ENCODE measurements around the gene GOLIM4.

The GOLIM4 gene

DNA sequence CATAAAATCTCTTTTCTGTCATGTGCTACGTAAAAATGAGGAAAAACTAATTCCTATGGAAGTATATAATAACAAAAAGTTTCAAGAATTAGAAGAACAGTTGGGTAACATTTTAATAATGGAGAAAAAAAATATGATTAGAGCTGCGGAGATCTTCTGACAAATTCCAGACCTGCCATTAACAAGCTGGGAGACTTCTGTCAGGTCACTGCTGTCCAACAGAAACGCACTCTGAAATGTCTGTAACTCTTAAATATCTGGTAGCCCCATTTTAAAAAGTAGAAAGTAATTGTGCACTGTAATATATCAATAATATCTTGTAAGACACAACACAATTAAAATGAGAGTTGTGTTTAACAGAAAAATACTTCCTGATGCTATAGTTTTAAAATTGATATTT is 15.7 kb downstream of the GOLIM4 start:
- H3K4me1 ChIP-seq (ENCODE audit: control insufficient read depth, insufficient read depth, low read length, poor library complexity, severe bottlenecking), result no peaks in the 10 kb centered on the region
- H3K27ac ChIP-seq (ENCODE audit: insufficient read depth, low read length, poor library complexity, severe bottlenecking), result no peak overlapping the region
- no peaks in the 10 kb centered on the region for H3K9me3 ChIP-seq (ENCODE audit: control insufficient read depth, low read length)
- H3K4me3 ChIP-seq (ENCODE audit: insufficient read depth, low read depth, low read length, poor library complexity, severe bottlenecking), result no peak overlapping the region
- no peaks in the 10 kb centered on the region for H3K36me3 ChIP-seq (ENCODE audit: control insufficient read depth, insufficient read depth, low read length)
- no peaks in the 10 kb centered on the region for H3K27me3 ChIP-seq (replicated peaks; ENCODE audit: control insufficient read depth, insufficient read depth, low read length, poor library complexity, severe bottlenecking)
- DNase-seq, result no peak

DNA sequence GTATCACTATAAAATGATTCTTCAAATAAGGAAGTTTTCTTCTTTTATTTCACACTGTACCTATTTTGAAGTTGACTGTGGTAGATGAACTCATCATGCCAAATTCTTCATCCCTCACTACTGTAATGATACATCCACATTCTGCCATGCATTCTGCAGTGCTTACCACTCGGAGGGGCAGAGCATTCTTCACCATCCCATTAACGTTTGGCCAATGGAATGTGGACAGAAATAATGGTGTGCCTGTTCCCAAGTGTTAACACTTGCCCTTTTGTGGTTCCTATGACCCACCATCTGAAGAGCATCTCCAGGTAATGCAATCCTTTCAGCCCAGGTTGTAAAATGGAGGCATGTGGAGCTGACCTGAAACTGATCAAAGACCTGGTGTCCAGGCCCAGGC is 18.6 kb downstream of the GOLIM4 start:
- no peaks in the 10 kb centered on the region for H3K4me1 ChIP-seq (ENCODE audit: control insufficient read depth, insufficient read depth, low read length, poor library complexity, severe bottlenecking)
- no peaks in the 10 kb centered on the region for H3K36me3 ChIP-seq (ENCODE audit: control insufficient read depth, insufficient read depth, low read length)
- no peaks in the 10 kb centered on the region for H3K9me3 ChIP-seq (ENCODE audit: control insufficient read depth, low read length)
- no peak for DNase-seq
- H3K27me3 ChIP-seq (replicated peaks; ENCODE audit: control insufficient read depth, insufficient read depth, low read length, poor library complexity, severe bottlenecking), result no peaks in the 10 kb centered on the region
- H3K4me3 ChIP-seq (ENCODE audit: insufficient read depth, low read depth, low read length, poor library complexity, severe bottlenecking), result no peak overlapping the region
- H3K27ac ChIP-seq (ENCODE audit: insufficient read depth, low read length, poor library complexity, severe bottlenecking), result no peak overlapping the region

DNA sequence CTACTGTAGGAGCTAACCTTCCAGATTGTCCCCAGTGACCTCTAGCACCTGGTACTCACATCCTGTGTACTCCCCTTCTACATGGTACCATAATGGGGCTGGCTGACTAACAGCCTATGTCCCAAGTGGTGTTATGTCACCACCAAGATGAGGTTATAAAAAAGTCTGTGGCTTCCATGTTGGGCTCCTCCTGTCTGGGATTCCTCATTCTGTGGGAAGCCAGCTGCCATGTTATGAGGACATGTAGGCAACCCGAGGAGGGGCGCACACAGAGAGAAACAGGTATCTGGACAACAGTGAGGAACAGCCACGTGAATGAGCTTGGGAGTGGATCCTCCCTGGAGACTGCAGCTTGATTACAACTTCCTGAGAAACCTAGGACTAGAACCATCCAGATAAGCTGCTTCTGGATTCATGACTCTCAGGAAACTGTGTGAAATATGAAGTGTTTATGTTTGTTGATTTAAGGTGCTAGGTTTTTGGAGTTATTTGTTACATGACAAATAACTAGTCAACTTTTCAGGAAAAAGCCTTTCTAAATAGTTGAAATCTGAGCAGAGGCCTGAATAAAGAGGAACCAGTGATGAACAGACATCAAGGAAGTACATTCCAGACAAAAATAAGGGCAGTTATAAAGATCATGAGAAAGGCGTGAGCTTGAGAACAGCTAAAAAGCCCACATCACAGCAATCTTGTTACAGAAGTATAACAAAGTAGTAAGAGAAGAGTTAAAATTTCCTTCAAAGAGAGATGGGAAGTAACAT is 21.7 kb downstream of the GOLIM4 start:
- DNase-seq, result no peak
- Histone ChIP-seq H3K4me1 (ENCODE audit: control insufficient read depth, insufficient read depth, low read length, poor library complexity, severe bottlenecking) (no peaks in the 10 kb centered on the region), H3K9me3 (ENCODE audit: control insufficient read depth, low read length) (no peaks in the 10 kb centered on the region), H3K27ac (ENCODE audit: insufficient read depth, low read length, poor library complexity, severe bottlenecking) (no peak overlapping the region), H3K4me3 (ENCODE audit: insufficient read depth, low read depth, low read length, poor library complexity, severe bottlenecking) (no peak overlapping the region), H3K27me3 (replicated peaks; ENCODE audit: control insufficient read depth, insufficient read depth, low read length, poor library complexity, severe bottlenecking) (no peaks in the 10 kb centered on the region), H3K36me3 (ENCODE audit: control insufficient read depth, insufficient read depth, low read length) (no peaks in the 10 kb centered on the region)

DNA sequence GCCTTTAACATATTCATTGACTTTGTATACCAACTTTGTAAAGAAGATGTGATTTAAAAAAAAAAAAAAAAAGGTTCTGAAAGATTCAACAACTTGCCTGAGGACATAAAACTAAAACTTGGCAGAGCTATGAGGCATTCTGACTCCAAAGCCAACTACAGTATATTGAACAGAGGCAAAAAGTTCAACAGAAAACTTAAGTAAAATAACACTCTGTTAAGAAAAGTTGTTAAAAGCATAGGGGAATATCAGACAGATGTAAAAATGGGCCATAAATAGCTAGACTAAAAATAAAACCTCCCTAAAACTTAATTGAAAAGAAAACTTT is 23.4 kb downstream of the GOLIM4 start:
- Histone ChIP-seq H3K27ac (ENCODE audit: insufficient read depth, low read length, poor library complexity, severe bottlenecking) (no peak overlapping the region), H3K36me3 (ENCODE audit: control insufficient read depth, insufficient read depth, low read length) (no peaks in the 10 kb centered on the region), H3K4me1 (ENCODE audit: control insufficient read depth, insufficient read depth, low read length, poor library complexity, severe bottlenecking) (no peaks in the 10 kb centered on the region), H3K9me3 (ENCODE audit: control insufficient read depth, low read length) (no peaks in the 10 kb centered on the region), H3K27me3 (replicated peaks; ENCODE audit: control insufficient read depth, insufficient read depth, low read length, poor library complexity, severe bottlenecking) (no peaks in the 10 kb centered on the region), H3K4me3 (ENCODE audit: insufficient read depth, low read depth, low read length, poor library complexity, severe bottlenecking) (no peak overlapping the region)
- DNase-seq, result no peak

DNA sequence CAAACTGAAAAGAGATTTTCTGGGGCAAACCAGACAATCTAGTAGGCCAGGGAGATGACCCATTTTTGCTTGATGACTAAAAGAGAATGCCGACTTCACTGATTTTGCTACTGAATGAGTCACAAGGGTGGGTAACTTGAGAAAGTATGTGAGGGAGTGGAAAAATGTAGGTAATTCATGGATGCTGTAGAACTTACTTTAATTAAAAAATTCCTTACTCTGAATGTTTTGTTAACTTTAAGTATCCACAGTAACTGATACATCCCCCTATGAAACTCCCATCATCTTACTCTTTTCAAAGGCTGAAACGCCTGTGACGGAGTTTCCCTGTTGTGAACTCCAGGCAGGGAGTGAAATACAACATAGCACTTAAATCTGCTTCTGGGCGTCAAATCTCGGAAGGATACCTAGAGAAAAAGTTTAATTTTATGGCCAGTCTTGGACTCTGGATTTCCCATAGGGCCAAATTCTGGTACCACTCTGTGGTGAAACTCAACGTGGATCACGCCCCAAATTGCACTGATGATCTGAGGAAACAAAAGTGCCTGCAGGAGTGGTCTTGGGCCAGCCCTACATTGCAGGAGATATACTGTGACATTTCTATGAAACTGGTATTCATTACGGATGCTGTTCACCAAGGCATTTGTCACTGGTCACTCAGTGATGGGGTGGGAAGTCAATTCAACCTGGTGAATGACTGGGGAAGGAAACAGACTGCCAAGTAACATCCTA is 24.0 kb downstream of the GOLIM4 start:
- no peaks in the 10 kb centered on the region for H3K27me3 ChIP-seq (replicated peaks; ENCODE audit: control insufficient read depth, insufficient read depth, low read length, poor library complexity, severe bottlenecking)
- DNase-seq, result no peak
- H3K36me3 ChIP-seq (ENCODE audit: control insufficient read depth, insufficient read depth, low read length), result no peaks in the 10 kb centered on the region
- H3K4me1 ChIP-seq (ENCODE audit: control insufficient read depth, insufficient read depth, low read length, poor library complexity, severe bottlenecking), result no peaks in the 10 kb centered on the region
- no peaks in the 10 kb centered on the region for H3K9me3 ChIP-seq (ENCODE audit: control insufficient read depth, low read length)
- no peak overlapping the region for H3K27ac ChIP-seq (ENCODE audit: insufficient read depth, low read length, poor library complexity, severe bottlenecking)
- no peak overlapping the region for H3K4me3 ChIP-seq (ENCODE audit: insufficient read depth, low read depth, low read length, poor library complexity, severe bottlenecking)

DNA sequence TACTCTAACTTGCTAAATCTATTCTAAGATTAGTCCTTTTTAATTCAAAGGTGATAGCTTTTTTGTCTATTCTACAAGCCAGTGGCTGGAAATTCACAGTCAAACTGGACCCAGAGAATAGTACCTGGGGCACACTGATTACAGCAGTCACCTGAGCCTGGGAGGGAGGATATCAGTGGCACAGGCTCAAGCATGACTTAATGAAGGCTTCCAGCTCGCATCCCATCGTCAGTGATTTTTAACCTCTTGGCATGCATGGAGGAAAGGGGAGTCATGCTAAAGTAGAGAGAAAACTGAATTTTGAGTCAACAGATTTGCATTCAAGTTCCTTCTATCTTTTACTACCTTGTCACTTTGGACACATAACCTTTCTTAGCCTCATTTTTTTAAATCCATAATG is 24.8 kb downstream of the GOLIM4 start:
- H3K27me3 ChIP-seq (replicated peaks; ENCODE audit: control insufficient read depth, insufficient read depth, low read length, poor library complexity, severe bottlenecking), result no peaks in the 10 kb centered on the region
- no peaks in the 10 kb centered on the region for H3K9me3 ChIP-seq (ENCODE audit: control insufficient read depth, low read length)
- H3K27ac ChIP-seq (ENCODE audit: insufficient read depth, low read length, poor library complexity, severe bottlenecking), result no peak overlapping the region
- no peaks in the 10 kb centered on the region for H3K4me1 ChIP-seq (ENCODE audit: control insufficient read depth, insufficient read depth, low read length, poor library complexity, severe bottlenecking)
- H3K4me3 ChIP-seq (ENCODE audit: insufficient read depth, low read depth, low read length, poor library complexity, severe bottlenecking), result no peak overlapping the region
- no peak for DNase-seq
- H3K36me3 ChIP-seq (ENCODE audit: control insufficient read depth, insufficient read depth, low read length), result no peaks in the 10 kb centered on the region

DNA sequence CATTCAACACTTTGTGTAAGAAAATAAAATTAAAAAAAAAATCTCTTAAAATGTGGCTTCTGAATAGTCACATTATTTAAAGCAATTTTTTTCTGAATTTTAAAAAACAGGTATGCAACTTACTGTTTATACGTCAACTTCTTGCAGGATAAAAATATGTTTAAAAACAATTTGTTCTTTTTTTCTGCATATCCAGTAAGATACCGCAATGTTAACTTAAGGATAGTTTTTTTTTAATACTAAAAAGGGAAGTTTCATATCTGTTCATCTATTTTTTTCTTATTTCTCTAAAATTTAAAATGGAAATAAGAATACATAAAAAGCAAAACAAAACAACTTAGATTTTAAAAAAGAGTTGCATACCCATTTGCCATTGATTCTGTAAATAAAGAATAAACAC is 27.4 kb downstream of the GOLIM4 start:
- Histone ChIP-seq H3K4me3 (ENCODE audit: insufficient read depth, low read depth, low read length, poor library complexity, severe bottlenecking) (no peak overlapping the region), H3K27me3 (replicated peaks; ENCODE audit: control insufficient read depth, insufficient read depth, low read length, poor library complexity, severe bottlenecking) (no peaks in the 10 kb centered on the region), H3K9me3 (ENCODE audit: control insufficient read depth, low read length) (no peaks in the 10 kb centered on the region), H3K27ac (ENCODE audit: insufficient read depth, low read length, poor library complexity, severe bottlenecking) (no peak overlapping the region), H3K4me1 (ENCODE audit: control insufficient read depth, insufficient read depth, low read length, poor library complexity, severe bottlenecking) (no peaks in the 10 kb centered on the region), H3K36me3 (ENCODE audit: control insufficient read depth, insufficient read depth, low read length) (no peaks in the 10 kb centered on the region)
- DNase-seq, result no peak

DNA sequence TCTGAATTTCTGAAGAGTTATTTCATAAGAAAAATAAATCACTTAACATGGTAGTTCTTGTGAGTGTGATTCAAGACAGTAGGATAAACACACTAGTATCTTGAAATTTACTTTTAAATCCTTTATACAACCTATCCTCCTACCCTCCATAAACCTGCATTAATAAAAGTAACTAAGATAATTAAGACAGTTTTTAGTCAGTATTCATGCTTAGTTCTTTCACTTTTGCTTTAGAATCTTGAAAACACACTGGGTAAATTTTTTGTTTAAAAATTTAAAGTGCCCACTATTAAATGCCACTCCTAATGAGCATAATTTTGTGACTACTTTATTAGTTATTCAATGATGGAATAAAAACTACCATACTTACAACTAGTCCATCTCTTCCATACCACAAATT is 28.8 kb downstream of the GOLIM4 start:
- Histone ChIP-seq H3K9me3 (ENCODE audit: control insufficient read depth, low read length) (no peaks in the 10 kb centered on the region), H3K27me3 (replicated peaks; ENCODE audit: control insufficient read depth, insufficient read depth, low read length, poor library complexity, severe bottlenecking) (no peaks in the 10 kb centered on the region), H3K27ac (ENCODE audit: insufficient read depth, low read length, poor library complexity, severe bottlenecking) (no peak overlapping the region), H3K36me3 (ENCODE audit: control insufficient read depth, insufficient read depth, low read length) (no peaks in the 10 kb centered on the region), H3K4me3 (ENCODE audit: insufficient read depth, low read depth, low read length, poor library complexity, severe bottlenecking) (no peak overlapping the region), H3K4me1 (ENCODE audit: control insufficient read depth, insufficient read depth, low read length, poor library complexity, severe bottlenecking) (no peaks in the 10 kb centered on the region)
- DNase-seq, result no peak

DNA sequence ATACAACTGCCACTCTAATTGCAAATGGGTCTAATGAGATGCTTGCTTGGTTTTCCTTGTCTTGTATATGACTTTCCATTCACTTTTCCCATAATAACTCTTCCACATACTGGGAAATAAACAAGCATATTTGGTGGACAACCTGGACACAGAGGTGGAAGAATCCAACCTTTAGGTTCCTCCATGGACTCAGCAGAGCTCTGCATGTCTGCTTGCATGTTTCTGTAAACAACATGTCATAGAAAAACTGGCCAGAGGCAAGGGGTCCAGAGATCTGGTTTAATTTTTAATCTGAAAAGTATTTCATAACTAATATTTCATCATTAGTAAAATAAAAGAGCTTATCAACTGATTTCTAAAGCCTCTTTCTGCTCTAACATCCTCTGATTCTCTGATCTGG is 30.2 kb downstream of the GOLIM4 start:
- no peaks in the 10 kb centered on the region for H3K4me1 ChIP-seq (ENCODE audit: control insufficient read depth, insufficient read depth, low read length, poor library complexity, severe bottlenecking)
- no peaks in the 10 kb centered on the region for H3K9me3 ChIP-seq (ENCODE audit: control insufficient read depth, low read length)
- no peaks in the 10 kb centered on the region for H3K36me3 ChIP-seq (ENCODE audit: control insufficient read depth, insufficient read depth, low read length)
- DNase-seq, result no peak
- H3K27me3 ChIP-seq (replicated peaks; ENCODE audit: control insufficient read depth, insufficient read depth, low read length, poor library complexity, severe bottlenecking), result no peaks in the 10 kb centered on the region
- H3K4me3 ChIP-seq (ENCODE audit: insufficient read depth, low read depth, low read length, poor library complexity, severe bottlenecking), result no peak overlapping the region
- no peak overlapping the region for H3K27ac ChIP-seq (ENCODE audit: insufficient read depth, low read length, poor library complexity, severe bottlenecking)

DNA sequence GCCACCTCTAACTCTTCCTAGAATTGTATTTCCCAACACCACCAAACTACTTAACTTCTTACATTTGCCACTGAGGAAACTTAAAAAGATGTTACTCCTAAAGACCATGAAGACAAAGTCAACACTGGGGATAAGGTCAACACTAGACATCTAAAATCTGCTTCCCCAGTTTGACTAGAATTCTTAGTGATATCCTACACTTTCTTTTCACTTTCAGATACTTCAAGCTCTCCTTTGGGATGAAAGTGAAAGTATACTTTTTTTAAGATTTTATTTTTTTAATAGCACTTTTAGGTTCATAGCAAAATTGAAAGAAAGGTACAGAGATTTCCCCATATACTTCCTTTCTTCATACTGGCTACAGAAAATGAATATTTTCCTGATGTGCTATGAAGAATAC is 32.6 kb downstream of the GOLIM4 start:
- no peak for DNase-seq
- no peaks in the 10 kb centered on the region for H3K4me1 ChIP-seq (ENCODE audit: control insufficient read depth, insufficient read depth, low read length, poor library complexity, severe bottlenecking)
- no peaks in the 10 kb centered on the region for H3K36me3 ChIP-seq (ENCODE audit: control insufficient read depth, insufficient read depth, low read length)
- no peak overlapping the region for H3K4me3 ChIP-seq (ENCODE audit: insufficient read depth, low read depth, low read length, poor library complexity, severe bottlenecking)
- H3K9me3 ChIP-seq (ENCODE audit: control insufficient read depth, low read length), result no peaks in the 10 kb centered on the region
- H3K27ac ChIP-seq (ENCODE audit: insufficient read depth, low read length, poor library complexity, severe bottlenecking), result no peak overlapping the region
- no peaks in the 10 kb centered on the region for H3K27me3 ChIP-seq (replicated peaks; ENCODE audit: control insufficient read depth, insufficient read depth, low read length, poor library complexity, severe bottlenecking)
